ENCODE data around the gene CERS1.

DNA sequence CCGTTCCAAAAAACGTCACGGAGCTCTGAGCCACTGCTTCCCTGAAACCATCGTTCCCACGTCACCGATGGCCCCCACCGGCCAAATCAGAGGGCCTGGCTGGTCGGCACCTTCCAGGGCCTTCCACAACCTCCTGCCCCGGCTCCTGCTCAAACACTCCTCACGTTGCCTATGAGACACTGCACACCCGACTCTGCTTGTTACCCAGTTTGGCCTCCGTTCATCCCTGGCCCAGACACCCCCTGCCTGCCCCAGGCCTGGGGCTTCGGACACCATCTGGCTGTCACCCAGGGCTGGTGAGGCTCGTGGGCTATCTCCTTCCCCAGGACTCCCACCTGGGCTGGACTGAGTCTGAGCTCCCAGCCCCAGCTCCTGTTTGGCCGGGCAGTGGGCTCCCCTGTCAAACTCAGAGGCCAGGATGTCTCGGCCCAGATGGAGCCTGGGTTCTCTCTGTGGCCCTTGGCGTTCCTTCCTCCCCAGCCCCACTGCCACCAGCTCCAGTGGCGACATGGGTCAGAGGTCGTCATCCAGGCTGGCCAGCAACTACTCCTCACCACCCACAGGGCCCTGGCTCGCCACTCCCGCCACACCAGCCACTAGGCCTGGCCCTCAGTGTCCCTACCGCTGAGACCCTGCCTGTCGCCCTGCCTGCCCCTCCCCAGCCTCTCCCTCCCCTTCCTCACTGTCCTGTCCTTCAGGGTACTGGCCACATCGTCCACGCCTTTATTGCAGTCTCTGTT is 17.7 kb downstream of the CERS1 start:
- TF ChIP-seq, protein P1, sequence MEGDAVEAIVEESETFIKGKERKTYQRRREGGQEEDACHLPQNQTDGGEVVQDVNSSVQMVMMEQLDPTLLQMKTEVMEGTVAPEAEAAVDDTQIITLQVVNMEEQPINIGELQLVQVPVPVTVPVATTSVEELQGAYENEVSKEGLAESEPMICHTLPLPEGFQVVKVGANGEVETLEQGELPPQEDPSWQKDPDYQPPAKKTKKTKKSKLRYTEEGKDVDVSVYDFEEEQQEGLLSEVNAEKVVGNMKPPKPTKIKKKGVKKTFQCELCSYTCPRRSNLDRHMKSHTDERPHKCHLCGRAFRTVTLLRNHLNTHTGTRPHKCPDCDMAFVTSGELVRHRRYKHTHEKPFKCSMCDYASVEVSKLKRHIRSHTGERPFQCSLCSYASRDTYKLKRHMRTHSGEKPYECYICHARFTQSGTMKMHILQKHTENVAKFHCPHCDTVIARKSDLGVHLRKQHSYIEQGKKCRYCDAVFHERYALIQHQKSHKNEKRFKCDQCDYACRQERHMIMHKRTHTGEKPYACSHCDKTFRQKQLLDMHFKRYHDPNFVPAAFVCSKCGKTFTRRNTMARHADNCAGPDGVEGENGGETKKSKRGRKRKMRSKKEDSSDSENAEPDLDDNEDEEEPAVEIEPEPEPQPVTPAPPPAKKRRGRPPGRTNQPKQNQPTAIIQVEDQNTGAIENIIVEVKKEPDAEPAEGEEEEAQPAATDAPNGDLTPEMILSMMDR (conservative IDR thresholded peaks at IDR 0.05), result no peak
- no peak for TF ChIP-seq EZH2 (IDR thresholded peaks at IDR 0.05; ENCODE audit: low read depth)

All from PC-9 (cell line).